ENCODE measurements around the gene WDR37.

Gene WDR37

GRCh38 chr10:1078668-1079067 is 22.5 kb downstream of the WDR37 start:
- no peak for DNase-seq

DNA sequence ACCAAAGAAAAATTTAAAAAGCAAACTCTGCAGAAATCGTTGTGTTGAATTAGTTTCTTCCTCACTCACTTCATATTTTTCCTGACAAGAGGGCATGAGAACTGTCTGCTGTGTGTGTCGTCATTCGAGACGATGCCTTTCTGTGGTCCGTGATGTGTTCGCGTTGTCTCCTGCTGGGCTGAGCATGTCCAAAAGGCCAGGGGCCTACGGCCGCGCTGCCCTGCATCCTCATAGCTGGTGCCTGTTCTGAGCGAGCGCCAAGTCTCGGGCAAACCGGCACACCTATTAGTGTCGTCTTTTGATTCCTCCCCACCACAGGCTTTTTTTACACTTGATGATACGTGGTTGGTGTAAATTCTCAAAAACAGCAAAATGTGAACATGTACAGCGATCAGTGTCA is 27.4 kb downstream of the WDR37 start:
- DNase-seq = no peak

- no peak for DNase-seq
These were observed 28.1 kb downstream of the WDR37 start for GRCh38 chr10:1084011-1084950.

- DNase-seq = no peak
These were observed 29.1 kb downstream of the WDR37 start for GRCh38 chr10:1085258-1085657.

- DNase-seq = no peak
These were observed 30.6 kb downstream of the WDR37 start for GRCh38 chr10:1086787-1087186.

- no peak for DNase-seq
These were observed 33.0 kb downstream of the WDR37 start for GRCh38 chr10:1089017-1089689.

DNA sequence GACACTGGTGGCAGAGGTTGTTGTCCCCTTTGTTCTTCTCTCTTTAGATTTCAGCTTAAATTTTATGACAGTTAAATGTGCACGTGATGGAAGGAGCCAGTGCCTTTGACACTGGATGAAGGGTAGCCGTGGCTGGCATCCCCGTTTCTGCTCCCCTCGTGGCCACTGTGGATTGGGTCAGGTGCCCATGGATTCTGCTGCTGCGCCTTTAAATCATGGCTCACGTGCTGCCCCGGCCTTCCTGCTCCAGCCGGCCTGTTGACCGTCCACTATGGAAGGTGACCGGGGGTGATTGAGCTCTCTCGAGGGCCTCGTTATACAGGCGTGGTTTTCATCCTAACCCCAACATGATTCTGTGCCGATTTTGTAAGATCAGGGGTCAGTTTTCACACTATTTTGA is 34.5 kb downstream of the WDR37 start:
- no peak for DNase-seq

DNA sequence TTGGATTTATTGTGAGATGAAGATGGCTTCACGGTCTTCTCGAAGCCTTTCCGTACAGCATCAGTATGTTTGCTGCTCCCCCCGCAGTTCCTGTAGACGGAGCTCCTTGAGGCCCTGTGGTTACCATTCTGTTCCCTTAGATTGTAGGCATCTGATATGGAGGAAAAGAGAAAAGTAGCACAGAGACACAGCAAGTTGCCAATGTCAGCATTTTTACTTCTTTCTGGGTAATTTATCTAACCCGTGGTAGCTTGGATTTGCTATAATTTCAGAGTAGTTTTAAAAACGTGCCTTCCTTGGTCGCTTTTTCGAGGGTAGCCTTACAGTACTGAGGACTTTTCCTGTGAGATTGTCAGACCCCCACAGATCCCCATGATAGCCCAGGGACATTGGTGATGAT is 37.5 kb downstream of the WDR37 start:
- no peak for DNase-seq

GRCh38 chr10:1094112-1095057 is 38.2 kb downstream of the WDR37 start:
- DNase-seq = no peak

- no peak for DNase-seq
These were observed 39.3 kb downstream of the WDR37 start for GRCh38 chr10:1095498-1095897.

- DNase-seq = no peak
These were observed 40.2 kb downstream of the WDR37 start for GRCh38 chr10:1096287-1096889.

DNA sequence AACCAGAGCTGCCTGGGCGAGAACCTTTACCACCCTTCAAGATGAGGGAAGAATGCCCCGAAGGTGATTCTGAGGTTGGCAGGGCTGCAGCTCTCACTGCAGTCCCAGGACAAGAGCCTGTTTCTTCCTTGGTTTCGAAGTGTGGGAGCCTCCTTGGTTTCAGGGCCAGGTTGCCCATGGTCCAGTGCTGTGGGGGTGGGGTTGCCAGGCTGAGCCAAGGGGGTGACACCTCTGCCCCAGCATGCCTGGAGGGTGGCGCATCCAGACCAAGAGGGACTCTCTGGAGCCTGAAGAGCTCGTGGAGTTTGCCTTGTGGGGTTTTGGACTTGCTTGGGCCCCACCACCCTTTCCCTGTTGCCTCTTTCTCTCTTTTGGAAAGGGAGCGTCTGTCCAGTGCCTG is 41.3 kb downstream of the WDR37 start:
- no peak for DNase-seq

GRCh38 chr10:1100143-1100542 is 44.0 kb downstream of the WDR37 start:
- DNase-seq = no peak

GRCh38 chr10:1100691-1101368 is 44.6 kb downstream of the WDR37 start:
- no peak for DNase-seq

DNA sequence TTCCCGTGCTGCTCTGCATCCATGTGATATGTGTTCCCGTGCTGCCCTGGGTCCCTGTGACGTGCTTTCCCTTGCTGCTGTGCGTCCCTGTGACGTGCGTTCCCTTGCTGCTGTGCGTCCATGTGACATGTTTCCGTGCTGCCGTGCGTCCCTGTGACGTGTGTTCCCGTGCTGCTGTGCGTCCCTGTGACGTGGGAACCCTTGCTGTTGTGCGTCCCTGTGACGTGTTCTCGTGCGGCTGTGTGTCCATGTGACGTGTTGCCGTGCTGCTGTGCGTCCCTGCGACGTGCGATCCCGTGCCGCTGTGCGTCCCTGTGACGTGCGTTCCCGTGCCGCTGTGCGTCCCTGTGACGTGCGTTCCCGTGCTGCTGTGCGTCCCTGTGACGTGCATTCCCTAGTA is 45.8 kb downstream of the WDR37 start:
- no peak for DNase-seq

- DNase-seq = no peak
These were observed 46.2 kb downstream of the WDR37 start for GRCh38 chr10:1102416-1102815.

GRCh38 chr10:1102831-1103230 is 46.6 kb downstream of the WDR37 start:
- DNase-seq = no peak

DNA sequence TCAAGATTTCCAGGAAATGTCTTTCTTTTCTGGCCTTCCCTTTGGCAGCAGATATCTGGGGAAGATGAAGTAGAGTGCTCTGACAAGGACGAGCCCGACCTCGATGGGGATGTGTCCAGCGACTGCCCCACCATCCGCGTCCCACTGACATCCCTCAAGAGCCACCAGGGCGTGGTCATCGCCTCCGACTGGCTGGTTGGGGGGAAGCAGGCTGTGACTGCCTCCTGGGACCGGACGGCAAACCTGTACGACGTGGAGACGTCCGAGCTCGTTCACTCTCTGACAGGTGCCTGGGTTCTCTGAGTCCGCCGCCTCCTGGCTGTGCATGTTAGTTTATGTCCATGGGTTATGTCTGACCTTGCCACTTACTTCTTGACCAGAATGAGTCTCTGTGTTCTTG is 47.4 kb downstream of the WDR37 start:
- no peak for DNase-seq

- DNase-seq = no peak
These were observed 48.8 kb downstream of the WDR37 start for GRCh38 chr10:1104971-1105370.

- DNase-seq = no peak
These were observed 50.8 kb downstream of the WDR37 start for GRCh38 chr10:1107004-1107403.

DNA sequence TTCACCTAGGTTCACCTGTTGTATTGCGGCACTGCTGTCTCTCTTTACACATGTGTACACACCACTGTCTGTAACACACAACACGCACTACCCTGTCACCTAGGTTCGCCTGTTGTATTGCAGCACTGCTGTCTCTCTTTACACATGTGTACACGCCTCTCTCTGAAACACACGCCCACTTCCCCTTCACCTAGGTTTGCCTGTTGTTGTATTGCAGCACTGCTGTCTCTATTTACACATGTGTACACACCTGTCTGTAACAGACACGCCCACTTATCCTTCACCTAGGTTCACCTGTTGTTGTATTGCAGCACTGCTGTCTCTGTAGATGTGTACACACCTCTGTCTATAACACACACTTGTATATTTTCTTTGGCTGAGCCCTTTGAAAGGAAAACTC is 51.5 kb downstream of the WDR37 start:
- DNase-seq = no peak

Measured in AML-193 (cell line).